Activated naive CD4-positive, alpha-beta T cell treated with Interleukin-2 at 50 U/mL for 16 hours (primary cell): Measurements from ENCODE around the gene PRDM5.

Source experiments
- DNase-seq: peaks from one replicate; pipeline ENCODE4 v3.0.0-alpha.2; 2020

Gene PRDM5

GRCh38 chr4:120815361-120815760, 107.2 kb downstream of the PRDM5 start:
- DNase-seq: no peak

- DNase-seq: no peak
Measured at GRCh38 chr4:120814886-120815285, 107.6 kb downstream of the PRDM5 start.

GRCh38 chr4:120812216-120812615, 110.3 kb downstream of the PRDM5 start:
- no peak for DNase-seq

GRCh38 chr4:120809518-120809917, 113.0 kb downstream of the PRDM5 start:
- DNase-seq: no peak

- DNase-seq: no peak
Measured at GRCh38 chr4:120808475-120809141, 113.9 kb downstream of the PRDM5 start.

- no peak for DNase-seq
Measured at GRCh38 chr4:120801137-120801758, 121.3 kb downstream of the PRDM5 start.

GRCh38 chr4:120798570-120798969, 124.0 kb downstream of the PRDM5 start:
- DNase-seq: no peak

GRCh38 chr4:120796271-120796670, 126.3 kb downstream of the PRDM5 start:
- no peak for DNase-seq

- DNase-seq: no peak
Measured at GRCh38 chr4:120785202-120785601, 137.3 kb downstream of the PRDM5 start.

- no peak for DNase-seq
Measured at GRCh38 chr4:120777459-120777858, 145.1 kb downstream of the PRDM5 start.

GRCh38 chr4:120775431-120775830, 147.1 kb downstream of the PRDM5 start:
- DNase-seq: no peak

GRCh38 chr4:120773641-120774040, 148.9 kb downstream of the PRDM5 start:
- DNase-seq: no peak

GRCh38 chr4:120771907-120772306, 150.6 kb downstream of the PRDM5 start:
- DNase-seq: no peak

GRCh38 chr4:120770897-120771296, 151.6 kb downstream of the PRDM5 start:
- DNase-seq: no peak

- DNase-seq: no peak
Measured at GRCh38 chr4:120769227-120769626, 153.3 kb downstream of the PRDM5 start.

GRCh38 chr4:120765260-120765680, 157.3 kb downstream of the PRDM5 start:
- no peak for DNase-seq

- DNase-seq: no peak
Measured at GRCh38 chr4:120763650-120764049, 158.9 kb downstream of the PRDM5 start.

- no peak for DNase-seq
Measured at GRCh38 chr4:120761070-120761469, 161.5 kb downstream of the PRDM5 start.

GRCh38 chr4:120760047-120760446, 162.5 kb downstream of the PRDM5 start:
- DNase-seq: no peak

GRCh38 chr4:120755864-120756263, 166.7 kb downstream of the PRDM5 start:
- DNase-seq: no peak

GRCh38 chr4:120754590-120754989, 167.9 kb downstream of the PRDM5 start:
- DNase-seq: no peak

- DNase-seq: no peak
Measured at GRCh38 chr4:120753854-120754253, 168.7 kb downstream of the PRDM5 start.

- no peak for DNase-seq
Measured at GRCh38 chr4:120750152-120750525, 172.4 kb downstream of the PRDM5 start.

- DNase-seq: no peak
Measured at GRCh38 chr4:120749445-120750151, 172.9 kb downstream of the PRDM5 start.
